ENCODE results near the gene ADAMTS15. TPM values are rescaled to one million over a fixed set of nuclear protein-coding genes. Genes with fewer than 3 reads are reported as not detected.
A peak's percentile ranks its signal among the peaks of the same experiment; 100 is the strongest.

Gene ADAMTS15
- total RNA-seq, 2 donors from 2014 or later, result 4.0 to 9.9 TPM

- no peak for DNase-seq
- Histone ChIP-seq H3K27ac (no peak overlapping the region), H3K9ac (ENCODE audit: low read depth in 2 of 2, low read length in 2 of 2) (no peak overlapping the region), H3K36me3 (no peaks in the 10 kb centered on the region), H3K27me3 (peaks cover 28% of the 10 kb centered on the region), H3K4me1 (no peaks in the 10 kb centered on the region), H3K9me3 (no peaks in the 10 kb centered on the region), H3K4me3 (no peak overlapping the region)
- intact Hi-C loops (cut with DNase I), result loop anchor here (10.0 kb wide), 1 partner anchor 463 kb away; no protein-coding TSS in a partner anchor
- TF ChIP-seq CTCF (IDR thresholded peaks at IDR 0.05), result no peak
These were observed 16.6 kb upstream of the ADAMTS15 start for GRCh38 chr11:130431801-130432200.

GRCh38 chr11:130433357-130433756, 15.1 kb upstream of the ADAMTS15 start:
- Histone ChIP-seq H3K9ac (ENCODE audit: low read depth in 2 of 2, low read length in 2 of 2) (no peak overlapping the region), H3K27ac (no peak overlapping the region), H3K4me3 (no peak overlapping the region), H3K27me3 (peaks cover 16% of the 10 kb centered on the region), H3K36me3 (no peaks in the 10 kb centered on the region), H3K9me3 (no peaks in the 10 kb centered on the region), H3K4me1 (no peaks in the 10 kb centered on the region)
- no peak for DNase-seq
- intact Hi-C loops (cut with DNase I), result loop anchor here (10.0 kb wide), 1 partner anchor 461 kb away; no protein-coding TSS in a partner anchor
- no peak for TF ChIP-seq CTCF (IDR thresholded peaks at IDR 0.05)

- peak overlapping the region; percentile 7 to 48 for H3K9ac ChIP-seq (ENCODE audit: low read depth in 2 of 2, low read length in 2 of 2)
- H3K4me3 ChIP-seq, result peak overlapping the region; percentile 39
- peak; percentile 80 for DNase-seq
- H3K27ac ChIP-seq, result no peak overlapping the region
- no peaks in the 10 kb centered on the region for H3K36me3 ChIP-seq
- peak; percentile 80 for TF ChIP-seq CTCF (IDR thresholded peaks at IDR 0.05)
- peaks cover 5% of the 10 kb centered on the region for H3K27me3 ChIP-seq
- intact Hi-C loops (cut with DNase I), result loop anchor here (2.0 to 10.0 kb wide), 2 partner anchors 428 to 460 kb away; no protein-coding TSS in a partner anchor
- no peaks in the 10 kb centered on the region for H3K9me3 ChIP-seq
- no peaks in the 10 kb centered on the region for H3K4me1 ChIP-seq
These were observed 13.8 kb upstream of the ADAMTS15 start for GRCh38 chr11:130434521-130435223.

GRCh38 chr11:130435671-130436070, 12.8 kb upstream of the ADAMTS15 start:
- no peak overlapping the region for H3K27ac ChIP-seq
- intact Hi-C loops (cut with DNase I), result loop anchor here (2.0 to 10.0 kb wide), 2 partner anchors 427 to 459 kb away; no protein-coding TSS in a partner anchor

GRCh38 chr11:130436171-130436570, 12.3 kb upstream of the ADAMTS15 start:
- H3K4me1 ChIP-seq, result no peaks in the 10 kb centered on the region
- no peak overlapping the region for H3K9ac ChIP-seq (ENCODE audit: low read depth in 2 of 2, low read length in 2 of 2)
- no peaks in the 10 kb centered on the region for H3K36me3 ChIP-seq
- intact Hi-C loops (cut with DNase I), result loop anchor here (10.0 kb wide), 1 partner anchor 459 kb away; no protein-coding TSS in a partner anchor
- no peak overlapping the region for H3K27ac ChIP-seq
- no peak for TF ChIP-seq CTCF (IDR thresholded peaks at IDR 0.05)
- H3K27me3 ChIP-seq, result no peaks in the 10 kb centered on the region
- no peak overlapping the region for H3K4me3 ChIP-seq
- H3K9me3 ChIP-seq, result no peaks in the 10 kb centered on the region
- DNase-seq, result no peak

More at GRCh38 chr11:130435671-130436070, 12.8 kb upstream of the ADAMTS15 start:
- no peak for DNase-seq
- no peak for TF ChIP-seq CTCF (IDR thresholded peaks at IDR 0.05)
- H3K27me3 ChIP-seq, result peaks cover under 1% of the 10 kb centered on the region
- no peaks in the 10 kb centered on the region for H3K36me3 ChIP-seq
- H3K4me1 ChIP-seq, result no peaks in the 10 kb centered on the region
- H3K4me3 ChIP-seq, result no peak overlapping the region
- H3K9me3 ChIP-seq, result no peaks in the 10 kb centered on the region
- no peak overlapping the region for H3K9ac ChIP-seq (ENCODE audit: low read depth in 2 of 2, low read length in 2 of 2)

All from colonic mucosa (tissue), 4 donors.